ENCODE results near the gene SIX3.

The SIX3 gene

DNA sequence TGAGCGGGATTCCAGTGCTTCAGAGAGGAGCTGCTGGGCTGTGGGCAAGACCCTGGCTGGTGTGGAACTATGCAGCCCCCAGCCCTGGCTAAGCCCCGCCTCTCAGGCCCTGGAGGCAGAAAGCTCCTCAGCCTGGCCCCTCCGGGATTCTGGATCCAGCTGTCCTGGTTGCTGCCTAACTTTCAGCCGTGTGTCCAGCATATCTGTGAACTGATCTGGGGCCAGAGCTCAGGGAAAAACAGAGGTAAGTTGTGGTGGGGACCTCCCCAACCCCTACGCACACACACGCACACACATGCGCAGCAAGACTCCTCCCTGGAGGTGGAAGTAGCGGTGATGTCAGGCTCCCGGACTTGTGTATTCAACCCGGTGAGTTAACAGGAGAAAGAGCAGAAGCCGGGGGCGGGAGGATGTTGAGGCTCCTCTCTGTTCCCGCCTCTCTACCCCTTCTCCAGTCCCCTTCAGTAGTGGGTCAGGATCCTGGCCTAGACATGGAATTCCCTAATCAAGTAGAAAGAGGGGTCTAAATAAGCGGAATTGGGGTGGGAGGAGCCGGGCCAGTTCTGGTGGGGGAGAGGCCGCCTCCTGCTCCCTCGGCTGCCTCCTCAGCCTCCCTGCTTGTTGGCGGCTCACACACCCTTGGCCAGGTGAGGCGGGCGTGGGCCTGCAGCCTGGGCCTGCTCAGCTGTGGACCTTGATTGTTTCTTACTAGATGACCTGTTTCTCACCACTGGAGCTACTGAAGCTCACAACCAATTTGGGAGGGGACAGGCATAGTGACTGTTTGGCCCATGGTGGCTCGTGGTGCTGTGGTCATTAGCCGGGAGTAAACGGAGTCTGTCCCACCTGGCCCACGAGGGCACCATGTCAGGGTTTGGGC lies 34.3 kb downstream of the SIX3 start:
- H3K9ac ChIP-seq (ENCODE audit: low read depth, low read length, poor library complexity): peak overlapping the region; percentile 26
- peak overlapping the region; percentile 47 for H2BK120ac ChIP-seq (ENCODE audit: low read depth, low read length)
- H4K8ac ChIP-seq (ENCODE audit: low read depth, low read length): peak overlapping the region; percentile 95
- no peaks in the 10 kb centered on the region for H3K9me3 ChIP-seq (replicated peaks in 1 of 2; ENCODE audit: control insufficient read depth in 2 of 2, insufficient read depth in 1 of 2, low read depth in 1 of 2, low read length in 2 of 2)
- peak overlapping the region; percentile 47 for H2AK5ac ChIP-seq (ENCODE audit: low read depth, low read length)
- H3K4me1 ChIP-seq (ENCODE audit: control insufficient read depth in 2 of 2, insufficient read depth in 1 of 2, low read depth in 1 of 2, low read length in 2 of 2): peaks cover 0 to 24% of the 10 kb centered on the region in 2 donors
- H3K4ac ChIP-seq (ENCODE audit: low read length): no peak overlapping the region
- H4K91ac ChIP-seq (ENCODE audit: low read depth, low read length, poor library complexity): no peak overlapping the region
- no peaks in the 10 kb centered on the region for H3K36me3 ChIP-seq (replicated peaks in 1 of 2; ENCODE audit: control insufficient read depth in 2 of 2, insufficient read depth in 2 of 2, low read length in 2 of 2)
- peaks cover 0 to 8% (median 0%) of the 10 kb centered on the region in 3 experiments for H3K27me3 ChIP-seq (ENCODE audit: control insufficient read depth in 3 of 3, insufficient read depth in 3 of 3, low read depth in 1 of 3, low read length in 3 of 3)
- H3K4me3 ChIP-seq (ENCODE audit: low read length in 2 of 2): no peak overlapping the region
- DNase-seq (ENCODE audit: low spot score): no peak
- peak overlapping the region; percentile 14 for H2BK12ac ChIP-seq (ENCODE audit: low read length)
- H3K79me1 ChIP-seq (ENCODE audit: low read depth, low read length): no peaks in the 10 kb centered on the region
- H3K14ac ChIP-seq (ENCODE audit: low read length): no peak overlapping the region
- no peak overlapping the region for H2BK5ac ChIP-seq (ENCODE audit: low read length)
- peak overlapping the region; percentile 36 for H3K4me2 ChIP-seq (ENCODE audit: insufficient read depth, low read length, poor library complexity, severe bottlenecking)
- peak overlapping the region; percentile 39 for H3K23ac ChIP-seq (ENCODE audit: low read depth, low read length, poor library complexity)
- peak overlapping the region; percentile 31 for H3K27ac ChIP-seq (replicated peaks; ENCODE audit: low read length)
- H2BK15ac ChIP-seq (ENCODE audit: low read length): peak overlapping the region; percentile 63
- peak overlapping the region; percentile 59 for H3K18ac ChIP-seq (ENCODE audit: low read length)
- no CpG with 5 or more reads among the region's 24 CpGs for WGBS, 2 donors (ENCODE audit: extremely low coverage in 2 of 2, insufficient read length in 2 of 2, insufficient replicate concordance in 1 of 2)
- H2AFZ ChIP-seq (ENCODE audit: low read length): no peak overlapping the region

DNA sequence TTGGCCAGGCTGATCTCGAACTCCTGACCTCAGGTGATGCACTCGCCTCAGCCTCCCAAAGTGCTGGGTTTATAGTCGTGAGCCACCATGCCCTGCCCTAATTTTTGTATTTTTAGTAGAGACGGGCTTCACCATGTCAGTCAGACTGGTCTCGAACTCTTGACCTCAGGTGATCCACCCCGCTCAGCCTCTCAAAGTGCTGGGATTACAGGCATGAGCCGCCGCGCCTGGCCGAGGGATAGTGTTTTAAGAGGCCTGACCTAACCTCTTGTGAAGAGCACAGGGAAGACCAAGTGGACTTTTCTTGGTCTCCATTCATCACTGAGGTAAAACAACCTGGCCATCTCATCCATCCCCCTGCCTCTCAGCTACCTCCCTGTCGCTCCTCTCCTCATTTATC lies 38.1 kb downstream of the SIX3 start:
- no peak overlapping the region for H3K18ac ChIP-seq (ENCODE audit: low read length)

DNA sequence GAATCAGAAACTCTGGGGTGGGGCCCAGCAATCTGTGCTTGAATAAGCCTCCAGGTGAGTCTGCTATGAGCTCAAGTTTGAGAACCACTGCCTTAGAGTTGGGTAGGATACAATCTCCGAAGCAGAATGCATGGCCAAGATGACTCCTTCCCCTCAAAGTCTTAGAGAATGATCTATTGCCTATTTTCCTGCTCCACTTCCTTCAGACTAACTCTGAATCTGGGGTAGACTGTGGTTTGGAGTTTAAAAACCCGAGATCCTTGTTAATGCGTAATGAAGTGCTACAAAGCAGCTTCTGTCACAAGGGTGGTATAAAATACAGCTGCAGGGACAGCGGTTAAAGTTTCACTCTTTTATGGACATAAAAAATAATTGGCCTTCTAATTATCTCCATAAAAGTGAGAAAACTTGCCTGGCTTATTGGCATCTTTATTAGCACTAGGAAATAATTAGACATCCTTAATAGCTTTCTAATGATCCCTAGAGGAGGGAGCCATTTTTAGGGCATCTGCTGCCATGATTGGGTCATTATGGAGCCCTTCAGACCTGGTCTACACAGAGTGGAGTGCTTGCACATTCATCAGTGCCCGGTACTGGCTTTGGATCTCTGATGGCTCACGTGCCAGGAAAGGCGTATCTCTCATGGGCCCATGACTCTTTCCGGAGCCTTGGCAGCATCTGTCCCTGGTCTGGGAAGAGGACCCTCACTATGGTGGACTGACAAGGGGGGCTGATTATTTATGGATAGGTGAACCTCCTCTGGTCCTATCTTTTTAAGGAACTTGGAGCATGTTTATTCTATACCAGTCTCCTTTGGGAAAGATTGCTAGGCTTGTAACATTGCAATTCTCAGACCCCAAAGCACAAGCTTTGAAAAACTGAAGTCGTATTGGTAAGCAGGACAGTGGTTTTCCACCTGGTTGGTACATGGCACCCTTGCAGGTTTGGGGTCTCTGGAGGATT lies 39.5 kb downstream of the SIX3 start:
- H3K9me3 ChIP-seq (replicated peaks in 1 of 2; ENCODE audit: control insufficient read depth in 2 of 2, insufficient read depth in 1 of 2, low read depth in 1 of 2, low read length in 2 of 2): no peaks in the 10 kb centered on the region
- H2BK12ac ChIP-seq (ENCODE audit: low read length): no peak overlapping the region
- H3K36me3 ChIP-seq (replicated peaks in 1 of 2; ENCODE audit: control insufficient read depth in 2 of 2, insufficient read depth in 2 of 2, low read length in 2 of 2): no peaks in the 10 kb centered on the region
- H4K91ac ChIP-seq (ENCODE audit: low read depth, low read length, poor library complexity): no peak overlapping the region
- H2BK120ac ChIP-seq (ENCODE audit: low read depth, low read length): no peak overlapping the region
- no peak overlapping the region for H3K9ac ChIP-seq (ENCODE audit: low read depth, low read length, poor library complexity)
- no peak overlapping the region for H3K23ac ChIP-seq (ENCODE audit: low read depth, low read length, poor library complexity)
- H2AFZ ChIP-seq (ENCODE audit: low read length): no peak overlapping the region
- DNase-seq (ENCODE audit: low spot score): no peak
- WGBS, 2 donors (ENCODE audit: extremely low coverage in 2 of 2, insufficient read length in 2 of 2, insufficient replicate concordance in 1 of 2): no CpG with 5 or more reads among the region's 9 CpGs
- no peak overlapping the region for H2BK5ac ChIP-seq (ENCODE audit: low read length)
- no peak overlapping the region for H3K4me3 ChIP-seq (ENCODE audit: low read length in 2 of 2)
- no peaks in the 10 kb centered on the region for H3K79me1 ChIP-seq (ENCODE audit: low read depth, low read length)
- no peak overlapping the region for H3K14ac ChIP-seq (ENCODE audit: low read length)
- no peak overlapping the region for H2AK5ac ChIP-seq (ENCODE audit: low read depth, low read length)
- H3K4ac ChIP-seq (ENCODE audit: low read length): no peak overlapping the region
- H2BK15ac ChIP-seq (ENCODE audit: low read length): no peak overlapping the region
- H3K27ac ChIP-seq (replicated peaks; ENCODE audit: low read length): no peak overlapping the region
- H3K18ac ChIP-seq (ENCODE audit: low read length): no peak overlapping the region
- peaks cover 0 to 6% of the 10 kb centered on the region in 2 donors for H3K4me1 ChIP-seq (ENCODE audit: control insufficient read depth in 2 of 2, insufficient read depth in 1 of 2, low read depth in 1 of 2, low read length in 2 of 2)
- peaks cover 0 to 10% (median 0%) of the 10 kb centered on the region in 3 experiments for H3K27me3 ChIP-seq (ENCODE audit: control insufficient read depth in 3 of 3, insufficient read depth in 3 of 3, low read depth in 1 of 3, low read length in 3 of 3)
- no peak overlapping the region for H4K8ac ChIP-seq (ENCODE audit: low read depth, low read length)
- H3K4me2 ChIP-seq (ENCODE audit: insufficient read depth, low read length, poor library complexity, severe bottlenecking): no peak overlapping the region

More for the DNA sequence above, 38.1 kb downstream of the SIX3 start:
- Histone ChIP-seq H3K9ac (ENCODE audit: low read depth, low read length, poor library complexity) (no peak overlapping the region), H2BK15ac (ENCODE audit: low read length) (no peak overlapping the region), H2BK120ac (ENCODE audit: low read depth, low read length) (no peak overlapping the region), H4K91ac (ENCODE audit: low read depth, low read length, poor library complexity) (no peak overlapping the region), H3K36me3 (replicated peaks in 1 of 2; ENCODE audit: control insufficient read depth in 2 of 2, insufficient read depth in 2 of 2, low read length in 2 of 2) (no peaks in the 10 kb centered on the region), H3K23ac (ENCODE audit: low read depth, low read length, poor library complexity) (no peak overlapping the region), H3K79me1 (ENCODE audit: low read depth, low read length) (no peaks in the 10 kb centered on the region), H3K4ac (ENCODE audit: low read length) (no peak overlapping the region), H2AFZ (ENCODE audit: low read length) (no peak overlapping the region), H4K8ac (ENCODE audit: low read depth, low read length) (no peak overlapping the region), H3K14ac (ENCODE audit: low read length) (no peak overlapping the region), H3K9me3 (replicated peaks in 1 of 2; ENCODE audit: control insufficient read depth in 2 of 2, insufficient read depth in 1 of 2, low read depth in 1 of 2, low read length in 2 of 2) (no peaks in the 10 kb centered on the region), H2AK5ac (ENCODE audit: low read depth, low read length) (no peak overlapping the region), H2BK5ac (ENCODE audit: low read length) (no peak overlapping the region), H3K27ac (replicated peaks; ENCODE audit: low read length) (no peak overlapping the region), H3K4me2 (ENCODE audit: insufficient read depth, low read length, poor library complexity, severe bottlenecking) (no peak overlapping the region), H2BK12ac (ENCODE audit: low read length) (no peak overlapping the region), H3K27me3 (ENCODE audit: control insufficient read depth in 3 of 3, insufficient read depth in 3 of 3, low read depth in 1 of 3, low read length in 3 of 3) (peaks cover 0 to 10% (median 0%) of the 10 kb centered on the region in 3 experiments), H3K4me1 (ENCODE audit: control insufficient read depth in 2 of 2, insufficient read depth in 1 of 2, low read depth in 1 of 2, low read length in 2 of 2) (peaks cover 0 to 11% of the 10 kb centered on the region in 2 donors), H3K4me3 (ENCODE audit: low read length in 2 of 2) (no peak overlapping the region)
- WGBS, 2 donors (ENCODE audit: extremely low coverage in 2 of 2, insufficient read length in 2 of 2, insufficient replicate concordance in 1 of 2): no CpG with 5 or more reads among the region's 11 CpGs
- no peak for DNase-seq (ENCODE audit: low spot score)

Measured in neuronal stem cell (in vitro differentiated cells).